NT2/D1 (cell line): ENCODE data around the gene BGN.

Source experiments
- SUZ12 ChIP-seq: IDR thresholded peaks from 2 replicates; pipeline ENCODE4 v1.6.1; 2011; ENCODE audit not compliant: insufficient read length, insufficient read depth; ENCODE audit errors: extremely low read depth
- YY1 ChIP-seq: IDR thresholded peaks from 2 replicates; pipeline ENCODE4 v1.6.1; 2011; ENCODE audit not compliant: insufficient read length, insufficient read depth
- ZNF274 ChIP-seq: IDR thresholded peaks from 2 replicates; pipeline ENCODE4 v1.6.1; 2011; ENCODE audit warnings: mild to moderate bottlenecking, low read depth, low read length

DNA sequence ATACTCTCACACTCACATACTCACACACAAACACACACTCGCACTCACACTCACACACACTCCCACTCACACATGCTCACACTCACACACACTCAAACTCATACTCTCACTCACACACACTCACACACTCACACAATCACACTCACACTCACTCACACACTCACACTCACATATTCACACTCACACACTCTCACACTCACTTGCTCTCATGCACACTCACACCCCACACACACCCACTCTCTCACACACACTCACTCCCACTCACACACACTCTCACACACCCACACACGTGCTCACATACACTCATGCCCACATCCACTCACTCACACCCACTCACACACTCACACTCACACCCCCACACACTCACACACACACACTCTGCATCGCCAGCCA lies 17.7 kb downstream of the BGN start:
- TF ChIP-seq ZNF274 (no peak), YY1 (no peak), SUZ12 (no peak)
